HEK293 (cell line): ENCODE measurements around the gene PEX3.

Experiments used
- CTCF ChIP-seq: fragments of 450-650 bp; formaldehyde crosslinking; IDR thresholded peaks from 2 replicates; pipeline ENCODE4 v1.5.1; 2016; ENCODE audit warnings: missing biosample characterization, missing genetic modification characterization
- KLF10 ChIP-seq: fragments of 450-650 bp; IDR thresholded peaks from 2 replicates; pipeline ENCODE4 v1.5.1; 2018; ENCODE audit warnings: missing biosample characterization, mild to moderate bottlenecking, missing genetic modification characterization
- PATZ1 ChIP-seq: fragments of 450-650 bp; formaldehyde crosslinking; IDR thresholded peaks from 2 replicates; pipeline ENCODE4 v1.5.1; 2016; ENCODE audit warnings: missing biosample characterization, missing genetic modification characterization
- YY1 ChIP-seq: fragments of 450-650 bp; formaldehyde crosslinking; IDR thresholded peaks from 2 replicates; pipeline ENCODE4 v1.5.1; 2018; ENCODE audit warnings: missing biosample characterization, missing genetic modification characterization
- ZBTB10 ChIP-seq: fragments of 450-650 bp; formaldehyde crosslinking; IDR thresholded peaks from 2 replicates; pipeline ENCODE4 v1.5.1; 2016; ENCODE audit warnings: missing biosample characterization, missing genetic modification characterization
- ZBTB20 ChIP-seq: fragments of 450-650 bp; formaldehyde crosslinking; IDR thresholded peaks from 2 replicates; pipeline ENCODE4 v1.5.1; 2016; ENCODE audit warnings: missing biosample characterization, missing genetic modification characterization
- ZNF138 ChIP-seq: fragments of 450-650 bp; formaldehyde crosslinking; IDR thresholded peaks from 2 replicates; pipeline ENCODE4 v1.5.1; 2016; ENCODE audit warnings: missing biosample characterization, missing genetic modification characterization, borderline replicate concordance
- ZNF140 ChIP-seq: fragments of 450-650 bp; formaldehyde crosslinking; IDR thresholded peaks from 2 replicates; pipeline ENCODE4 v1.5.1; 2016; ENCODE audit warnings: missing biosample characterization, missing genetic modification characterization
- ZNF19 ChIP-seq: fragments of 450-650 bp; formaldehyde crosslinking; IDR thresholded peaks from 2 replicates; pipeline ENCODE4; 2016; ENCODE audit warnings: missing biosample characterization, missing genetic modification characterization, low read depth
- ZNF274 ChIP-seq, 2 experiments: fragments of 200-500 bp in 1 of 2; fragments of 450-650 bp in 1 of 2; sonication (Bioruptor generic) in 1 of 2; formaldehyde crosslinking in 1 of 2; IDR thresholded peaks; 2 replicates each; pipeline versions ENCODE4 v1.5.1 to v1.6.1; 2014 to 2016; ENCODE audit warnings: borderline replicate concordance in 1 of 2, inconsistent platforms in 1 of 2, low read length in 1 of 2, missing biosample characterization in 1 of 2, missing genetic modification characterization in 1 of 2
- ZNF37A ChIP-seq: fragments of 450-650 bp; IDR thresholded peaks from 2 replicates; pipeline ENCODE4 v1.5.1; 2018; ENCODE audit warnings: missing biosample characterization, missing genetic modification characterization
- ZNF433 ChIP-seq: fragments of 450-650 bp; formaldehyde crosslinking; IDR thresholded peaks from 2 replicates; pipeline ENCODE4 v1.5.1; 2016; ENCODE audit warnings: missing biosample characterization, missing genetic modification characterization, low read depth
- ZNF692 ChIP-seq: fragments of 450-650 bp; formaldehyde crosslinking; IDR thresholded peaks from 2 replicates; pipeline ENCODE4 v1.5.1; 2016; ENCODE audit warnings: missing biosample characterization, missing genetic modification characterization
- ZNF768 ChIP-seq: fragments of 450-650 bp; formaldehyde crosslinking; IDR thresholded peaks from 2 replicates; pipeline ENCODE4 v1.5.1; 2018; ENCODE audit warnings: missing biosample characterization, mild to moderate bottlenecking, missing genetic modification characterization

- TF ChIP-seq ZBTB20 (tag by site-specific recombination) = no peak
- TF ChIP-seq CTCF (tag by site-specific recombination) = no peak
- no peak for TF ChIP-seq ZNF274 (IDR thresholded peaks at IDR 0.05; ENCODE audit: low read length)
- TF ChIP-seq ZNF274 (tag by site-specific recombination; IDR thresholded peaks at IDR 0.05; ENCODE audit: borderline replicate concordance) = no peak
- TF ChIP-seq ZNF37A (tag by site-specific recombination) = no peak
- no peak for TF ChIP-seq ZNF138 (tag by site-specific recombination)
- TF ChIP-seq ZBTB10 (tag by site-specific recombination) = no peak
- TF ChIP-seq KLF10 (tag by site-specific recombination) = no peak
- no peak for TF ChIP-seq ZNF19 (tag by site-specific recombination)
- TF ChIP-seq ZNF140 (tag by site-specific recombination) = no peak
- TF ChIP-seq ZNF433 (tag by site-specific recombination) = no peak
- TF ChIP-seq ZNF692 (tag by site-specific recombination) = no peak
- TF ChIP-seq PATZ1 (tag by site-specific recombination) = no peak
- no peak for TF ChIP-seq YY1 (tag by site-specific recombination)
- no peak for TF ChIP-seq ZNF768 (tag by site-specific recombination)
Measured at GRCh38 chr6:143498428-143498827, 47.8 kb downstream of the PEX3 start.
